GM19239 (cell line): ENCODE measurements around the gene RIPOR1.
A peak's percentile ranks its signal among the peaks of the same experiment; 100 is the strongest.

ENCODE experiments used
- DNase-seq: peaks from one replicate; pipeline ENCODE4 v3.0.0; 2011; ENCODE audit warnings: low spot score; ENCODE audit not compliant: insufficient read length
- FAIRE-seq: peaks from 2 replicates; lab custom pipeline; 2011; peaks lifted over from hg19 to GRCh38; lab: Jason Lieb, UNC

Gene RIPOR1

GRCh38 chr16:67537636-67538591 is 9.3 kb downstream of the RIPOR1 start:
- FAIRE-seq = no peak
- peak; percentile 69 for DNase-seq

GRCh38 chr16:67538666-67539101 is 10.1 kb downstream of the RIPOR1 start:
- no peak for DNase-seq

GRCh38 chr16:67539271-67539670 is 10.6 kb downstream of the RIPOR1 start:
- DNase-seq = no peak

More at GRCh38 chr16:67538666-67539101, 10.1 kb downstream of the RIPOR1 start:
- no peak for FAIRE-seq

DNA sequence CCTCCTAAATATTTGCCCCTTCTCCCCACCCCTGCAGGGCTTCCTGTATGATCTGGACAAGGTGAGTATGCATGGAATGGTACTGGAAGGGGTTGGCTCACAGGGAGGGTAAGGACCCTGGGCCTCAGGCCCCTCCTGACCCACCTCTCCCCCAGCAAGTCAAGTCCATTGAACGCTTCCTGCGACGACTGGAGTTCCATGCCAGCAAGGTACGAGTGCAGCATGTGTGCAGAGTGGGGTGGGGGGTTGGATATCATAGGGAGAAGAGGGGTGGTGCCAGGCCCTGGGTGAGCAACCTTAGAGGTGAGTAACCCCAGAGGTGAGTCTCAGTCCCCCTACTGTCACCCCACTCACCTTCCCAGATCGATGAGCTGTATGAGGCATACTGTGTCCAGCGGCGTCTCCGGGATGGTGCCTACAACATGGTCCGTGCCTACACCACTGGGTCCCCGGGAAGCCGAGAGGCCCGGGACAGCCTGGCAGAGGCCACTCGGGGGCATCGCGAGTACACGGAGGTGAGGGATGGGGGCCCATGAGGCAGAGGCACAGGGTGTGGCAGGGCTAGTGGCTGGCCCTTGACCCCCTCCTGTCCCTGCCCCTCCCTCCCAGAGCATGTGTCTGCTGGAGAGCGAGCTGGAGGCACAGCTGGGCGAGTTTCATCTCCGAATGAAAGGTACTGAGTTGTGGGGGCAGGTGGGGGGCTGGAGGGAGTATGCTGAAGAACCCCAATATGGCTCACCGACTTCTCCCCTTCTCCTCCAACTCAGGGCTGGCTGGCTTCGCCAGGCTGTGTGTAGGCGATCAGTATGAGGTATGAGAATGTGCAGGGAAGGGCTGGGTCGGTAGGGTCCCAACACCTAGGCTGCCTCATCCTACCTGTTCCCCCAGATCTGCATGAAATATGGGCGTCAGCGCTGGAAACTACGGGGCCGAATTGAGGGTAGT is 11.3 kb downstream of the RIPOR1 start:
- no peak for FAIRE-seq
- no peak for DNase-seq

More at GRCh38 chr16:67539271-67539670, 10.6 kb downstream of the RIPOR1 start:
- FAIRE-seq = no peak

DNA sequence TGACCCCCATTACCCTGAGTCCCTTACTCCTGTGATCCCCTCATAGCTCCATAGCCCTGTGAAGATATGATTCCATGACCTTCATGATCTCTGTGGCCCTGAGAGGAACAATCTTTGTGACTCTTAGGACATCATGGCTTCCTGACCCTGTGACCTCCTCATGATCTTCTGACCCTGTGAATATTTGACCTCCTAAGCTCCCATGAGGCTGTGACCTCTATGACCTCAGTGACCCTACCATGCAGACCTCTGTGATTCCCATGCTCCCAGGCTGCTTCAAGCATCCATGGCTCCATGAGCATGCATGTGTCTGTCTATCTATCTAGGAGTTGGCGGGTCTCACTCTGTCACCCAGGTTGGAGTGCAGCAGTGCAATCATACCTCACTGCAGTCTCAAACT is 12.1 kb downstream of the RIPOR1 start:
- DNase-seq = no peak

GRCh38 chr16:67541391-67542263 is 13.0 kb downstream of the RIPOR1 start:
- FAIRE-seq (no peak), DNase-seq (no peak)

More for the DNA sequence above, 12.1 kb downstream of the RIPOR1 start:
- no peak for FAIRE-seq

DNA sequence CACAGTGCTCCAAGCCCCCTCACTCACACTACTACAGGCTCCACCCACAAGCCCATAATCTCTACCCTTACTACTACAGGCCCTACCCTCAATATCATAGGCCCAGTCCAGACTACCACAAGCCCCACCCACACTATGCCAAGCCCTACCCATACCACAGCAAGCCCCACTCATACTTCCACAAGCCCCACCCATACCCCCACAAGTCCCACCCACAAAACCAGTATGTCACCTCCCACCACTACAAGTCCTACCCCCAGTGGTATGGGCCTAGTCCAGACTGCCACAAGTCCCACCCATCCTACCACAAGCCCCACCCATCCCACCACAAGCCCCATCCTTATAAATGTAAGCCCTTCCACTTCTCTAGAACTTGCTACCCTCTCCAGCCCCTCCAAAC is 13.8 kb downstream of the RIPOR1 start:
- FAIRE-seq (peak; percentile 91), DNase-seq (peak; percentile 81)

DNA sequence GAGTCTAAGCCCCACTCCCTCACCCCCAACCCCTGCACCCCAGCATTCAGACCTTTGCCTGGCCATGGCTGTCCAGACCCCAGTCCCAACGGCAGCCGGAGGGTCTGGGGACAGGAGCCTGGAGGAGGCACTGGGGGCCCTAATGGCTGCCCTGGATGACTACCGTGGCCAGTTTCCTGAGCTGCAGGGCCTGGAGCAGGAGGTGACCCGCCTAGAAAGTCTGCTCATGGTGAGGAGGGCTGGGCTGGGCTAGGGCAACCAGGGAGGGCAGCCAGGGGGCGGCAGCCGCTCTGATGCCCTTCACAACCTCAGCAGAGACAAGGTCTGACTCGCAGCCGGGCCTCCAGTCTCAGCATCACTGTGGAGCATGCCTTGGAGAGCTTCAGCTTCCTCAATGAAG is 14.4 kb downstream of the RIPOR1 start:
- FAIRE-seq (no peak), DNase-seq (no peak)

DNA sequence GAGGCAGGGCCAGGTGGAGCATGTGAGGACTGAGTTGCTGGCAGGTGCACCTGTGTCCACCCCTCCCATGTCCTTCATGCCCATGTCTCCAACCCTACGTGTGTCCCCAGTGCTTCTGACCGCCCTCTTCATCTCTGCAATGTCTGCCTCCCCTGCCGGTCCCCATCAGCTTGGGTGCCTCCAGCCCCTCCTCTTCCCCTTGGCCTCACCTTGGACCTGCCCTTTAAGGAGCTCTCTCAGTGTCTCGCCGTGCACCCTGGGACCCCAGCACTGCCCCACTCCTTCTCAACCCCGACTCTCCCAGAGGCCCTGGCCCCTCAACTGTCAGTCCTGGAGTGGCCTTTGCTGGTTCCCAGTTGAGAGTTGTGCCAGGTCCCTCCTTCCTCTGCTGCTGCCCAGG is 15.0 kb downstream of the RIPOR1 start:
- FAIRE-seq = no peak
- DNase-seq = no peak

- DNase-seq = no peak
- FAIRE-seq = no peak
Measured at GRCh38 chr16:67544329-67544841, 15.8 kb downstream of the RIPOR1 start.

DNA sequence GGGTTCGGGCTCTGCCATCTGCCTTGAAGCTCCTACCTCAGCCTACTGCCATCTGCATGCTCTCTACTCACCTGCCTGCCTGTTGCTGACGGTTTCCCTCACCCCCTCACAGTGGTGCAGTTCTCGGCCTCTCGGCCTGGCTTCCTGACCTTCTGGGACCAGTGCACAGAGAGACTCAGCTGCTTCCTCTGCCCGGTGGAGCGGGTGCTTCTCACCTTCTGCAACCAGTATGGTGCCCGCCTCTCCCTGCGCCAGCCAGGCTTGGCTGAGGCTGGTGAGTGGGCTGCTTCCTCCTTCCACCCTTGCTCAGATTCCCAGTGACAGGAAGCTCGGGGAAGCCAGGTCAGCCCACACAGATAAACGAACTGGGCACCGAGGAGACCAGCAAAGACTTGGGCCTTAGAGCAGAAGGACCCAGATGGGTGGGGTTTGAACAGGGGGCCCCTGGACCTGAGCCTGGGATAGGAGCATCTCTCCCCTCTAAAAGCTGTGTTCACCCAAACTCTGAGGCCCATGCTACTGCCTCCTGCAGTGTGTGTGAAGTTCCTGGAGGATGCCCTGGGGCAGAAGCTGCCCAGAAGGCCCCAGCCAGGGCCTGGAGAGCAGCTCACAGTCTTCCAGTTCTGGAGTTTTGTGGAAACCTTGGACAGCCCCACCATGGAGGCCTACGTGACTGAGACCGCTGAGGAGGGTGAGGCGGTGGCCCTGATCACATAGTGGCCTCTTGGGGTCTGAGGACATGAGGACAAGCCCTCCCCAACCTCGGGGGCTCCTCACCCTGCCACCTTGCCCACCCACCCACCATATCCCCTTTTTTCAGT is 16.4 kb downstream of the RIPOR1 start:
- DNase-seq (no peak), FAIRE-seq (no peak)

GRCh38 chr16:67545665-67546024 is 17.0 kb downstream of the RIPOR1 start:
- DNase-seq = no peak
- FAIRE-seq = no peak

DNA sequence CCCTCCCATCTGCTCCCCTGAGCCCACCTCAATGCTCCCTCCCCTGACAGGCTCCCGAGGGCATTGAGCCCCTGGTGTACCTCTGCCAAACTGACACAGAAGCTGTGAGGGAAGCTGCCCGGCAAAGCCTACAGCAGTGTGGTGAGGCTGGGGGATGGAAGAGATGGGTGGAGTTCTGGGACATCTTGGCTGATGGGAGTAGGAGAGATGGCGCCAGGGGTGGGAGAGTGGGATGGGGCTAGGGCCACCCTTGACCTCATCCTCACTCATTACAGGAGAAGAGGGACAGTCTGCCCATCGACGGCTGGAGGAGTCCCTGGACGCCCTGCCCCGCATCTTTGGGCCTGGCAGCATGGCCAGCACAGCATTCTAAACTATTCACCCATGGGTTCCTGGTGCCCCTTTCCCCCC is 17.5 kb downstream of the RIPOR1 start:
- no peak for DNase-seq
- FAIRE-seq = no peak

DNA sequence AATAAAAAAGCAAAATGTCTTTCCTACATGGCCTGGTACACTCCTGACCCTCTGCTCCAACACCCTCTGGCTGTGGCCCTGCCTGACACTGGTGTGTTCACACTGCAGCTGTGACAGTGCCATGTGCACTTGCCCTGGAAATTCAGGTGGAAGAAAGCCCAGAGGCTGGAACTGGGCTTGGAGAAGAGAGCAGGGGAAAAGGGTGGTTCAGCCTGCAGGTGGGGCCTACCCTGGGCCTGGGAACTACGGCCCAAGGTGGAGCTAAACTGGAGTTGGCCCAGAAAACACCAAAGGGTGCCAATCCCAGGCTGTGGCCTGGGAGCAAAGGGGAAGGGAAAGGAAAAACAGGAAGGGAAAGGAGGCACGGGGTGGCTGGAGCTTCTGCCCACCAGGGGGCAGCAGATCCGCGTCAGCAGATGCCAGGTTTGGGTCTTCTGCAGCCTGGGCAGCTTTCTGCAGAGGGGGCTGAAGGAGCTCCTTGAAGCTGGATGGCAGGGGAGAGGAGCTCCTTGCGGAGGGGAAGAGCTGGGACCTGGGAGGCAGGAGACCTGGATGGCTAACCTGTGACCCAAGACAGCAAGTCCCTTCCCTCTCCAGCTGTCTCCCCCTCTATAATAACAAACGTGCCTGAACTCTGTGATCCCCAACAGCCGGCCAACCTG is 18.3 kb downstream of the RIPOR1 start:
- peak; percentile 76 for DNase-seq
- FAIRE-seq = peak; percentile 97

- no peak for FAIRE-seq
- no peak for DNase-seq
Measured at GRCh38 chr16:67547423-67548264, 19.0 kb downstream of the RIPOR1 start.

DNA sequence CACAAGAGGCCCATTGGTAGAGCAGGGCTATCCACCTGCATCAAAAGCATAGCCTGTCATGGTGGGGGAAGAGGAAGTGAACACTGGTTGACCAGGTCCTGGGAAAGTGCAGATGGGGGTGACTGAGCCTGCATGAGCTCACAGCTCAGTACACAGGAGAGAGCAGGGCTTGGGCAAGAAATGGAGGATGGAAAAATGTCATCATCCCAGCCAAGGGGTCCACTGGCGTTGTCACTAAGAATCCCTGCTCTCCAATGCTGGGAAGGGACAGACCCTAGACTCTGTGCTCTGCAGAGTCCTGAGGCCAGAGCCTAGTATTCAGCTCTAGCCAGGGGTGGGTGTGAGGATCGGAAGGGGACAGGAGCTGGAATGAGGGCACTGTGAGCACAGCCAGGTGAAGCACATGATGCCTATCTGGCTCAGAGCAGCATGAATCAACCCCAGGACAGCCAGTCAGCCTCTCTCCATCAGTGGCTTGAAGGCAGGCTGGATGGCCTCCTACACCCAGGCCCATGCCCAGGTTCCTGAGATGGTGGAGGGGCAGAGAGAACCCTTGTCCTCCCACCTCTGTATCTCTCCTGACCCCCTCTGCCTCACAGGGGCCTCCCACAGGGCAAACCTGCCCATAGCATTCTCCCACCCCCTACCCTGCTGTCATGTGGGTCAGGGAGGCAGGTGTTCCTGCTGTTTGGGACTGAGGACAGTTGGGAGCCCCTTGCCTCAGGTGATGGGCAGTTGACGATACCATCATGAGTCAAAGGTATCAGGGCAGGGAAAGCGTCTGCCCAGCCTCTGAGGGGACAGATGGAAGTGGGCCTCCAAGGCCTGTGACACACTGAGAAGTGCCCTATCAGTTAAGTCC is 19.9 kb downstream of the RIPOR1 start:
- DNase-seq (no peak), FAIRE-seq (no peak)
